Measurements from ENCODE around the gene NDUFC1.

DNA sequence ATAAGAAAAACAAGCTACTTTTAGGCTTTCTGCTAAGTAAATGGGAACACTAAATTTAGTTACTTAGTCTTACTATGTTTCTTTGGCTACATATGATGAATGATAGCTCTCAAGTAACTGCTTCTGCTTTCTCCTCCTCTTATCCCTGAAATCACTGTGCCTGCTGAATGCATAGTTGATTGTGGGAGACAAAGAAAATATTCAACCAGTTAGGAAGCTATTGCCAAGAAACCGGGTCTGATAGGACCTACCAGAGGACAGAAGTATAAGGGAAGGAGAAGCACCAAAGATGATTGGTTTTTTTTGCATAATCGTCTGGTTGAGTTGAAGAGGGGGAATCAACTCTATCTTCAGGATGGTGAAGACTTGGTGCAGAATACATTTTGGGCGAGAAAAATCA lies 28.0 kb upstream of the NDUFC1 start:
- TF ChIP-seq CTCF (IDR thresholded peaks at IDR 0.05 in 4 of 5, conservative IDR thresholded peaks at IDR 0.05 in 1 of 5) (no peak), POLR2A (IDR thresholded peaks at IDR 0.05) (no peak)
